GM21367 (cell line): ENCODE measurements around the gene ERBB3.
"Not testable (repeated sequence)": the region's sequence is repeated elsewhere in the genome, so short reads cannot be mapped to it uniquely, and the experiment has no call there.

Experiments used
- ATAC-seq: cut with Tn5 transposase; IDR thresholded peaks from one replicate; pipeline ENCODE4 v1.9.1; 2021; ENCODE audit not compliant: unreplicated experiment

ERBB3 gene

DNA sequence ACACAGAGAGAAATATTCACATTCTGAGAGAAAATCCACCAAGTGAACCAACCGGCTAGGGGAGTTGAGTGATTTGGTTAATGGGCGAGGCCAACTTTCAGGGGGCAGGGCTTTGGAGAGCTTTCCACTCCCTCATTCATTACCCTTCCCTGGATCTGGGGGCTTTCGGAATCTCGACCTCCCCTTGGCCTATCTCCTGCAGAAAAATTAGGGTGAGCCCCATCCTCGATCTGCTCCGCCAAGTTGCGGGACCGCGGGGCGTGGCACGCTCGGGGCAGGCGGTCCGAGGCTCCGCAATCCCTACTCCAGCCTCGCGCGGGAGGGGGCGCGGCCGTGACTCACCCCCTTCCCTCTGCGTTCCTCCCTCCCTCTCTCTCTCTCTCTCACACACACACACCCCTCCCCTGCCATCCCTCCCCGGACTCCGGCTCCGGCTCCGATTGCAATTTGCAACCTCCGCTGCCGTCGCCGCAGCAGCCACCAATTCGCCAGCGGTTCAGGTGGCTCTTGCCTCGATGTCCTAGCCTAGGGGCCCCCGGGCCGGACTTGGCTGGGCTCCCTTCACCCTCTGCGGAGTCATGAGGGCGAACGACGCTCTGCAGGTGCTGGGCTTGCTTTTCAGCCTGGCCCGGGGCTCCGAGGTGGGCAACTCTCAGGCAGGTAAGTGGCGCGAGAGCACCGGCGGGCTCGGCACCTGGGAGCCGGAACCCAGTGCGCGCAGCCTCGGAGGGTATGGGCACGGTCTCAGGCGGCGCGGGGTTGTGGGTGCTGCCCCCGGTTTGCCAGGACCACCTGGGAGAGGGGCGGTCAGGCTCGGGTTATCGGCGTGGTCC, at the start of gene ERBB3:
Gene ERBB3, plus strand, starts transcription at position 443 of the 833 bp plus-strand sequence. Its CDS starts 136 bp downstream, at position 579.
- ATAC-seq: no peak

DNA sequence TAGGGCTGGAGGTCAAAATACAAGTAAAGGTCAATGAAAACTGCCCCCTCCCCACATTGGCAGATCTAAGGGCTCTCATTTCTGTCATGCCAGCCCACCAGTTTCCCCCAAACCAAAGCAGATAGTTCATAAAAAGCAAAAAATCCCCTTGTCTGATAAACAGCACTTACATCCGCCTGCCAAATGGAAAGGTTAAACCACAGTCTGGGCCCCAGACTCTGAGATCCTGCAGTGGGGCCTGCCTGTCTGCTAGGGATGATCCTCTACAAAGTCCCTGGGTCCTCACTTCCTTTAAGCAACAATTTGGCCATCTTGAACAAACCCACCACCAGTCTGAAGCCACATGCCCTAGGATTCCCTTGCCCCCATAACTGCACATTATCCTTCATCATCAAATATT, 48.0 kb upstream of the ERBB3 start:
- no peak for ATAC-seq

DNA sequence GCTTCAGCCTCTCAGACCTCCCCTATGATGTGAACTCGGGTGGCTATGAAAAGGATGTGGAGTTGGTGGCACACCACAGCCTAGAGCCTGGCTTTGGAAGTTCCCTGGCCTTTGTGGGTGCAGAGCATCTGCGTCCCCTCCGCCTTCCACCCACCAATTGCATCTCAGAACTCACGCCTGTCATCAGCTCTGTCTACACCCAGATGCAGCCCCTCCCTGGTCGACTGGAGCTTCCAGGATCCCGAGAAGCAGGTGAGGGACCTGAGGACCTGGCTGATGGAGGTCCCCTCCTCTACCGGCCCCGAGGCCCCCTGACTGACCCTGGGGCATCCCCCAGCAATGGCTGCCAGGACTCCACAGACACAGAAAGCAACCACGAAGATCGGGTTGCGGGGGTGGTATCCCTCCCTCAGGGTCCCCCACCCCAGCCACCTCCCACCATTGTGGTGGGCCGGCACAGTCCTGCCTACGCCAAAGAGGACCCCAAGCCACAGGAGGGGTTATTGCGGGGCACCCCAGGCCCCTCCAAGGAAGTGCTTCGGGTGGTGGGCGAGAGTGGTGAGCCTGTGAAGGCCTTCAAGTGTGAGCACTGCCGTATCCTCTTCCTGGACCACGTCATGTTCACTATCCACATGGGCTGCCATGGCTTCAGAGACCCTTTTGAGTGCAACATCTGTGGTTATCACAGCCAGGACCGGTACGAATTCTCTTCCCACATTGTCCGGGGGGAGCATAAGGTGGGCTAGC, 45.2 kb upstream of the ERBB3 start:
- ATAC-seq: no peak

DNA sequence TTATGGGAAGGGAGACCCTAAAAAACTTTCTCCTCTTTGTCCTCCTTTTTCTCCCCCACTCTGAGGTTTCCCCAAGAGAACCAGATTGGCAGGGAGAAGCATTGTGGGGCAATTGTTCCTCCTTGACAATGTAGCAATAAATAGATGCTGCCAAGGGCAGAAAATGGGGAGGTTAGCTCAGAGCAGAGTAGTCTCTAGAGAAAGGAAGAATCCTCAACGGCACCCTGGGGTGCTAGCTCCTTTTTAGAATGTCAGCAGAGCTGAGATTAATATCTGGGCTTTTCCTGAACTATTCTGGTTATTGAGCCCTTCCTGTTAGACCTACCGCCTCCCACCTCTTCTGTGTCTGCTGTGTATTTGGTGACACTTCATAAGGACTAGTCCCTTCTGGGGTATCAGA, 42.8 kb upstream of the ERBB3 start:
- no peak for ATAC-seq

DNA sequence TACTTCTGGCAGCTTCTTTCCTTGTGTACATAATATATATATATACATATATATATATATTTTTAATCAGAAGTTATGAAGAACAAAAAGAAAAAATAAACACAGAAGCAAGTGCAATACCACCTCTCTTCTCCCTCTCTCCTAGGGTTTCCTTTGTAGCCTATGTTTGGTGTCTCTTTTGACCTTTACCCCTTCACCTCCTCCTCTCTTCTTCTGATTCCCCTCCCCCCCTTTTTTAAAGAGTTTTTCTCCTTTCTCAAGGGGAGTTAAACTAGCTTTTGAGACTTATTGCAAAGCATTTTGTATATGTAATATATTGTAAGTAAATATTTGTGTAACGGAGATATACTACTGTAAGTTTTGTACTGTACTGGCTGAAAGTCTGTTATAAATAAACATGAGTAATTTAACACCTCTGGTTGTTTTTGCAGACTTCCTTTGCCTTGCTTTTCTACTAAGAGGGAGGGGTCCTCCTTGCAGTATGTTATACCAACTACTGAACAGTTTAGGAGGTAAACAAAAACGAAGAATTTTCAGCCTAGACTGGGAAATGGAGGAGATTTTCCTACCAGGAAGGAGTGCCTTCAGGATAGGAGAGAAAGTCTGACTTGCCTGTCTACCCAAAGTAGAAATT, 41.8 kb upstream of the ERBB3 start:
- no peak for ATAC-seq

DNA sequence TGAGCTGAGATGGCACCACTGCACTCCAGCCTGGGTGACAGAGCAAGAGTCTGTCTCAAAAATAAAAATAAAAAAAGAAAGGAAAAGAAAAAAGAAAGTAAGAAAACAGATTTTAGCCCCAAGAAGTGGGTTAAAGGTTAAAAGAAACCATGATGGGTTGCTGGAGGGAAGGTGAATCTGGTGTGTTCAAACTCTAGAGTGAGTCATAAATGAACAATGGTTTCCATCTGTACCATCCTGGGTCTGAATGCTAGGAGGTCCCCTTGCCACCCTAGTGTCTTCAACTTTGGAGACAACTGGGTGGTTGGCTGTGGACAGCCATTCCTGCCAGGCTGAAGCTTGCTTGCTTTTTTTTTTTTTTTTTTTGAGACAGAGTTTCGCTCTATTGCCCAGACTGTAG, 39.8 kb upstream of the ERBB3 start:
- no peak for ATAC-seq

DNA sequence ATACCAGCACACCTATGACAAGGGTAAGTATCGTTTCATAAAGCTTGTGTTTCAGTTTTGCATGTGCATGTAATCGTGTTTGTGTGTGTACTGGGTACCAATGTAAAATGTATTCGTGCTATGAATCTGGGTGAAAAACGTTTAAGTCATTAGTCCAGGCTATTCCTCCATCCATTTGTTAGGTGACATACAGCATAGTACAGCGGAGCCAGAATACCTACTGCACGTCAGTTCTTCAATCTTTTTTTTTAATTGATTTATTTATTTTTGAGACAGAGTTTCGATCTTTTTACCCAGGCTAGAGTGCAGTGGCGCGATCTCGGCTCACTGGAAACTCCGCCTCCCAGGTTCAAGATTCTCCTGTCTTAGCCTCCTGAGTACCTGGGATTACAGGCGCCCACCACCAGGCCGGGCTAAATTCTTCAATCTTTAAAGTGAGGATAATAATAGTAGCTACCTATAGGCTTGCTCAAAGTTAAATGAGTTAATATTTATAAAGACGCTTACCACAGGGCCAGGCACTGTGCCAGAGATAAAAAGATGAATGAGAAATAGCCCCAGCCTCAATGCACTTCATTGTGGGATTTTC, 38.9 kb upstream of the ERBB3 start:
- ATAC-seq: no peak

DNA sequence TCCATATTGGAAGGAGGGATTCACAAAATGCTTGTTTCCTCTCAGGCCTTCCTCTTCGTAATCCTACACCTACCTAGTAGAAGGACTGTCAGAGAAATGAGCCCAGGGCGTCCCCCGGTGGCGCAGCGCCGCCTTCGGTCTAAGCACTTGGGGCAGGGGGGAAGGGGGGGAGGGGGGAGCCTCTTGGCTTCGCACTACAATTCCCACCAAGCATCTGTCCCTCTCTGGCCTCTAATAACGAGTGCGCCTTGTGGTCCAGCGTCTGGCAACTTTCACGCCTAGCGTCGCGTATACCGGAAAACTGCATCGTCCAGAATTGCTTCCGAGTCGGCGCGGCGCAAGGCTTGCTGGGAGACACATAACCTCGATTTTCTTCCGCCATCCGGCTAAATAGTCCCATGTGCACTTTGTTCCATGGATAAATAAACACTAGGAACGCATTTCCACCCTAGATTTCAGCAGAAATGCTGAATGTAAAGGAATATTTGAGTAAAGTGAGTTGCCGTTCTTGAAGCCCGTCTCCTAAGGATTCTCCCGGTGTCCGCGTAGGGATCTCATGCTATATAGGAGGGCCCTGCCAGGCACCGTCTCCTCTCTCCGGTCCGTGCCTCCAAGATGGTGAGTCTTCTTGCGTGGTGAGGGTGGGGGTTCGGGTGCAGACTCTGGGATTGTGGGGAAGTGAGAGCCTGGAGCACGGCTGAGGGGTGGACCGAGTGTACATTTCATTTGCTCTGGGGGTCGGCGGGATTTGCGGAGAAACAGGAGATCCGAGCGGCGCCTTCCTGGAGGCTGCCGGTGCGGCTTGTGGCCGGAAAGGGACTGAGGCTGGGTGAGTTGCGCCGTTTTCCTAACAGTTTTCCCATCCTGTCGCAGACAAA, 38.2 kb upstream of the ERBB3 start, which contains the start of gene RPS26:
Gene RPS26, plus strand, starts transcription at position 367 of the 878 bp plus-strand sequence. Its CDS starts 249 bp downstream, at position 616.
- peak; percentile 87 for ATAC-seq

DNA sequence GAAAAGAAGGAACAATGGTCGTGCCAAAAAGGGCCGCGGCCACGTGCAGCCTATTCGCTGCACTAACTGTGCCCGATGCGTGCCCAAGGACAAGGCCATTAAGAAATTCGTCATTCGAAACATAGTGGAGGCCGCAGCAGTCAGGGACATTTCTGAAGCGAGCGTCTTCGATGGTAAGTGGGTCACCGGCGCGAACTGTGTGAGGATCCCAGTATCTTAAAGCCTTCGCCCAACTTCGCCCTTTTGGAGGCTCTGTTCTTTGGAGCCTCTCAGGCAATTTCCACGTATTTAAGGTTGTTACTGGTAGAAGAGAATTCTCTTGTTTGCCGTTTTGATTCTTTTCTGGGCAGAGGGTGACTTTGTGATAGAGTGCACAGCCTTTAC, 37.5 kb upstream of the ERBB3 start:
- ATAC-seq: not testable (repeated sequence)

DNA sequence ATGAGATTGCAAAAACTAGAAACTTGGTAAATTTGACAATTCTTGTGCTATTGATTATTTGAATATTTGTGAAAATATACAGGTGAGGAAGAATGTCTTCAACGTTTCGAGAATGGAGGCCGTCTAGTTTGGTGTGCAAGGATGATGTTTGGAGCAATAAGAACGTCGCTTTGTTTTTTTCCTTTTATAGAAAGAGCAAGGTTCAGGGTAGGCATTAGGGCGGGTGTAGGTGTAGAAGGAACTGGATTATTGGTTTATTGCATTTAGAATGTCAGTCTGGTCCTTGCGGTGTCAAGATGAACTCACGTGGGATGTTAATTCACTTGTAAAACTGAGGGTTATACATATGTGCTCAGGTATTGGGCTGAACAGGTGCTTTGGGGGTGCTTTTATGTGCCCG, 37.1 kb upstream of the ERBB3 start:
- ATAC-seq: no peak

DNA sequence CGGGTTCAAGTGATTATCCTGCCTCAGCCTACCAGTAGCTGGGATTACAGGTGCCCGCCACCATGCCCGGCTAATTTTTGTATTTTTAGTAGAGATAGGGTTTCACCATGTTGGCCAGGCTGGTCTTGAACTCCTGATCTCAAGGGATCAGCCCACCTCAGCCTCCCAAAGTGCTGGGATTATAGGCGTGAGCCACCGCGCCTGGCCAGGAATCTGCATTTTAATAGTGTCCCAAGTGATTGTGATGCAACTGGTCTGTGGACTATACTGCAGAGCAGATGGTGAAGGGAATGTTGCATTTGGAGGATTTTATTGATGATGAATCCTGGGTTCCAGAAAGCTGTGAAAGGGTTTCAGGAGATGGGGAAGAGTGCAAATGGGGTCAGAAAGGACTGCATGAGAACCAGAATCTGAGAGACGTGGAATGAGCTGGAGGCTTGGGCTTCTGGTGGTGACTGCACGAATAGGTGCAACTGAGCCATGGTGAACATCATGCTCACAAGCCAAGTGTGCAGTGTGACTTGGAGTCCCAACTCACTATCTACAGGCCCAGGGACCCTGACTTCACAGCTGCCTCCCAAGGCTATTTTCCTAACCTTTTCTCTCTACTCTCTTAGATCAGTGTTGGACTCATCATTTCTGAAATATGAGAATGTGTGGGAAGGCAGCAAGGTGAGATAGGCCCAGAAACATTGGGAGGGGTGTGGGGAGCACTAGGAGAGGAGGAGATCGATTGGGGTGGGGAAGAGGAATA, 33.8 kb upstream of the ERBB3 start:
- ATAC-seq: no peak

DNA sequence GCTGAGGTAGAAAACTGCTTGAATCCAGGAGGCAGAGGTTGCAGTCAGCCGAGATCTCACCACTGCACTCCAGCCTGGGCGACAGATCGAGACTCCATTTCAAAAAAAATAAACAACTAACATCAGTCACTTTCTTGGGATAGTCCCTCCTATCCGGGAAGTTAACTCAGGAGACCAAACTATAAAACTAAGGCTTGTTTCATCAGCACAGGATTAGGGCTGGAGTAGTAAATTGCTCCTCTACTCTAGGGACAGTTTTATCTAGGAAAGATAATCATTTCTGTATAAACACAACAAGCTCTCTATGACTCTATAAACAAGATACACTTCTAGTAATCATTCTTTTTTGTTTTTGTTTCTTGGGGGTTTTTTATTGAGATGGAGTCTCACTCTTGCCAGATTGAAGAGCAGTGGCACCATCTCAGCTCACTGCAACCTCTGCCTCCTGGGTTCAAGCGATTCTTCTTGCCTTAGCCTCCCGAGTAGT, 26.5 kb upstream of the ERBB3 start:
- ATAC-seq: no peak

DNA sequence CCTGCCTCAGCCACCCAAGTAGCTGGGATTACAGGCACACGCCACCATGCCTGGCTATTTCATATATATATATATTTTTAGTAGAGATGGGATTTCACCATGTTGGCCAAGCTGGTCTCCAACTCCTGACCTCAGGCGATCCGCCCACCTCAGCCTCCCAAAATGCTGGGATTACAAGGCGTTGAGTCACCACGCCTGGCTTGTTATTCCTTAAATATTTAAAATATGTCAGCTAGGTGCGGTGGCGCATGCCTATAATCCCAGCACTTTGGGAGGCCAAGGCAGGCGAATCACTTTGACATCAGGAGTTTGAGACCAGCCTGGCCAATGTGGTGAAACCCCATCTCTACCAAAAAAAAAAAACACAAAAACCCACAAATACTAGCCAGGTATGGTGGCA, 20.0 kb upstream of the ERBB3 start:
- not testable (repeated sequence) for ATAC-seq

DNA sequence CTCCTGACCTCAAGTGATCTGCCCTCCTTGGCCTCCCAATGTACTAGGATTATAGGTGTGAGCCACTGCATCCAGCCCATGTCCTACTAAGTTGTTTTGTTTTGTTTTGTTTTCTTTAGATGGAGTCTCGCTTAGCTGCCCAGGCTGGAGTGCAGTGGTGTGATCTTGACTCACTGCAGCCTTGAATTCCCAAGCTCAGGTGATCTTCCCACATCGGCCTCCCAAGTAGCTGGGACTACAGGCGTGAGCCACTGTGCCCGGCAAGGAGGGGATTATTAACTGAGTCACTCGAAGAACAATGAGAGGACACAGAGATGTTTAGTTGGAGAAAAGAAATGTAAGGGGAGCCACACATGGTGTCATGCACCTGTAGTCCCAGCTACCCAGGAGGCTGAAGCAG, 18.0 kb upstream of the ERBB3 start:
- no peak for ATAC-seq

DNA sequence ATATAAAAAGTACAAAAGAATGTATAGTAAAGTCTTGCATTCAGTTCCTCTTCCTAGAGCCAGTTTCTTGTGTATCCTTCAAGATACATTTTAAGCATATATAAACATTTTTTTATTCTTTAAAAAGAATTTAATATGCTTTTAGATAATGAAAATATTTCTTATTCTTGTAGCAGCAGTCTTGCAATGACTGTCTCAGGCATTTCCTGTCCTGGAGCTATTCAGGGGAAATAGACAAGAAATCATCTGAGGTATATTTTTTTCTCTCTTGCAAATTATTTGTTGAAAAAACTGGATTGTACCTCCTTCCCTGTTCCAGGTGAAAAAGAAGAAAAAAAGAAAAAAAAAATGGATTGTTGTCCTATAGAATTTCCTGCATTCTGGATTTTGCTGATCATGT, 17.0 kb upstream of the ERBB3 start:
- no peak for ATAC-seq

DNA sequence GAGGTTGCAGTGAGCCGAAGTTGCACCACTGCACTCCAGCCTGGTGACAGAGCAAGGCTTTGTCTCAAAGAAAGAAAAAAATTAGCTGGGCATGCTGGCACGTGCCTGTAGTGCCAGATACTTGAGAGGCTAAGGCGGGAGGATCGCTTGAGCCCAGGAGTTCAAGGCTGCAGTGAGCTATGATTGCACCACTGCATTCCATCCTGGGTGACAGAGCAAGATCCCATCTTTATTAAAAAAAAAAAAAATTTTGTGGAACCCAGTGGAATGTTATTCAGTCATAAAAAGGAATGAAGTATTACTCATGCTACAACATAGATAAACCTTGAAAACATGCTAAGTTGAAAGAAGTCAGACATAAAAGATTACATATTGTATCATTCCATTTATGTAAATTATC, 8.3 kb upstream of the ERBB3 start:
- no peak for ATAC-seq

DNA sequence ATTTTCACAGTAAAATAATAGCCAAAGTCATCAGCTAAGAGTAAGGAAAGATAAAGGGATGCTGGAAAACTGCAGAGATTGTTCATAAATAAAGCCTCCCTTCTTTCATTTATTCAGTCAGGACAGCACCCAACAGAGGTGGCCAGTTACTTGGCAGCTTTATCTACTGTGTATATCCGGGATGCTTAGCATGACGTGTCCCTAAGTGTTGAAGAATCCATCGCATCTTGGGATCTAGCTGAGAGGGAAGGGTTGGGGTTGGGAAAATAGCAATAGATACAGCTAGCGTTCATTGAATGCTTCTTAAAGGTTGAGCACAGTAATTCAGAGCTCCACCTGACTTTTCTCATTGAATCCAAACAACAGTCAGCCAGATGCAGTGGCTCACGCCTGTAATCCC, 5.6 kb upstream of the ERBB3 start:
- ATAC-seq: no peak

DNA sequence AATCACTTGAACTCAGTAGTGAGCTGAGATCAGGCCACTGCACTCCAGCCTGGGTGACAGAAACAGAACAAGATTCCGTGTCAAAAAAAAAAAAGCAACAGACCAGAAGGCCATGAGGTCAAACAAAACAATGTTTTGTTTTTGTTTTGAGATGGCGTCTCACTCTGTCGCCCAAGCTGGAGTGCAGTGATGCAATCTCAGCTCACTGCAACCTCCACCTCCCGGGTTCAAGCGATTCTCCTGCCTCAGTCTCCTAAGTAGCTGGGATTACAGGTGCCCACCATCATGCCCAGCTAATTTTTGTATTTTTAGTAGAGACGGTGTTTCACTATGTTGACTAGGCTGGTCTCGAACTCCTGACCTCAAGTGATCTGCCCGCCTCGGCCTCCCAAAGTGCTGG, 2.0 kb upstream of the ERBB3 start:
- not testable (repeated sequence) for ATAC-seq

DNA sequence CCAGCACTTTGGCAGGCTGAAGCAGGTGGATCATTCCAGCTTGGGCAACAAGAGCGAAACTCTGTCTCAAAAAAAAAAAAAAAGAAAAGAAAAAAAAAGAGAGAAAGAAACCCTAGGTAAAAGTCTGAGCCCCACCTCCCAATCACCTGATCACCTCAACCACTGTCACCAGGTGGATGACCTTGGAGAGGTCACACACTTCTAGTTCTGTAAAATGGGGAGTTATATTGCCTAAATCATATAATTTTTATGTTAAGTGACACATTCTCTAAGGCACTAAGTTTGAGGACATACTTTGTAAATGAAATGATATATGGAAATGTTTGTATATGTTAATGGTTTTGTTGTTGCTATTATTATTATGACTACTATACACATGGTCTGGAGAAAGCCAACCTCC, 1.5 kb upstream of the ERBB3 start:
- no peak for ATAC-seq
